HCT116 (cell line): ENCODE data around the gene RTN1.

Source experiments
- CTCF ChIP-seq, 3 experiments: fragments of 200-600 bp in 1 of 3; sonication (generic) in 1 of 3; IDR thresholded peaks in 2 of 3; conservative IDR thresholded peaks in 1 of 3; 2 replicates each; pipeline ENCODE4 v1.5.1; 2012 to 2017; ENCODE audit warnings: low read depth in 2 of 3, low read length in 2 of 3, antibody characterized with exemption in 1 of 3, borderline replicate concordance in 1 of 3, control low read depth in 1 of 3, mild to moderate bottlenecking in 1 of 3, mixed read lengths in 1 of 3, mixed run types in 1 of 3, moderate library complexity in 1 of 3; ENCODE audit not compliant: insufficient read depth in 1 of 3
- EZH2 ChIP-seq: fragments of 200-600 bp; sonication (generic); IDR thresholded peaks from 2 replicates; pipeline ENCODE4 v1.6.1; 2017; ENCODE audit warnings: antibody characterized with exemption, mixed run types
- EZH2phosphoT487 ChIP-seq: fragments of 200-600 bp; IDR thresholded peaks from 2 replicates; pipeline ENCODE4 v1.6.1; 2018; ENCODE audit warnings: antibody characterized with exemption, borderline replicate concordance
- ZNF274 ChIP-seq: fragments of 200-500 bp; sonication (Bioruptor generic); IDR thresholded peaks from 2 replicates; pipeline ENCODE4 v1.6.1; 2014; ENCODE audit warnings: mild to moderate bottlenecking, low read depth, low read length, inconsistent platforms

DNA sequence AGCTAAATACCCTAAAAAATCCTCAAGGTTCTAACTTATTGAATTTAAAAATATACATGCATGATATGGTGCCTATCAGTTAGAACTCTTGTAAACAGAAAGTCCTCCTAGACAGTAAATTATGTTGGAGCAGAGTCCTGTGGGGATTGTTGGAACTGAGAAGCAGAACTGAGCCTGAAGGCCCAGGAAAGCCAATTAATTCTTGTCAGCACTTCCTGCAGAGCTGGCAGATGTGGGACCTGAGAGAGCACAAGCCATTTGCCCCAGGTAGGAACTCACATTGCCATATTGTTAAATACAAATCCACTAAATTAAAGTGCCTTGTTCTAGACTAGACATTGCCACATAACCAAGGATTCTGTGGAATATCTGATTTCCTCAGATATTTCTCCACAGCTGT is 117.1 kb downstream of the RTN1 start:
- TF ChIP-seq ZNF274, result no peak
- TF ChIP-seq EZH2, result no peak
- no peak for TF ChIP-seq CTCF (IDR thresholded peaks at IDR 0.05 in 2 of 3, conservative IDR thresholded peaks at IDR 0.05 in 1 of 3; ENCODE audit: borderline replicate concordance in 1 of 3, insufficient read depth in 1 of 3, low read depth in 2 of 3, low read length in 2 of 3)
- TF ChIP-seq EZH2phosphoT487, result no peak
